Measurements from ENCODE around the gene HSPB1.

Gene HSPB1

DNA sequence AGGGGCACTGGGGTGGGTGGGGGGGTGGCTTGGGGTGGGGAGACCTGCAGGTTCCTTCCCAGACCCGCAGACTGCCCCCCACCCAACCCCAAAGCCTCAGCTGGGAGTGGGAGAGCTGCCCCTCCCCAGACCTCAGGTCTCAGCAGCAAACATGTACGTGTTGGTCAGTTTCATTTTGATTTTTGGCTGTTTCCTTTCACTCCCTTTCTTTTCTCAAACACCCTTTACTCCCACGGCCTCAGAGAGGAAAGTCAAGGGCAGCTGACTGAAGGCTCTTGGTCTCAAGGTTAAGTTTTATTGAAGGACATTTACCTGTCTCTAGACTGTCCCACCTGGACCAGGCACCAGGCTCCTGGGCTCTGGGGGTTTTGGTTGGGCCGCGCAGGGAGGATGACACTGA is 34.1 kb upstream of the HSPB1 start:
- TF ChIP-seq NFIC (IDR thresholded peaks at IDR 0.05) (no peak), TCF12 (IDR thresholded peaks at IDR 0.05; ENCODE audit: low read depth) (no peak), EGR1 (IDR thresholded peaks at IDR 0.05) (no peak), CEBPB (IDR thresholded peaks at IDR 0.05) (no peak), RAD21 (IDR thresholded peaks at IDR 0.05; ENCODE audit: low read depth) (no peak), CREB1 (IDR thresholded peaks at IDR 0.05; ENCODE audit: low read depth) (no peak), TEAD4 (IDR thresholded peaks at IDR 0.05) (no peak), TAF1 (IDR thresholded peaks at IDR 0.05; ENCODE audit: low read depth) (no peak), FOXM1 (IDR thresholded peaks at IDR 0.05; ENCODE audit: borderline replicate concordance, low read depth) (no peak), YY1 (IDR thresholded peaks at IDR 0.05; ENCODE audit: low read depth) (no peak), EP300 (IDR thresholded peaks at IDR 0.05; ENCODE audit: borderline replicate concordance) (no peak), ZBTB7A (IDR thresholded peaks at IDR 0.05; ENCODE audit: low read depth) (no peak)
- TF ChIP-seq, protein P1, sequence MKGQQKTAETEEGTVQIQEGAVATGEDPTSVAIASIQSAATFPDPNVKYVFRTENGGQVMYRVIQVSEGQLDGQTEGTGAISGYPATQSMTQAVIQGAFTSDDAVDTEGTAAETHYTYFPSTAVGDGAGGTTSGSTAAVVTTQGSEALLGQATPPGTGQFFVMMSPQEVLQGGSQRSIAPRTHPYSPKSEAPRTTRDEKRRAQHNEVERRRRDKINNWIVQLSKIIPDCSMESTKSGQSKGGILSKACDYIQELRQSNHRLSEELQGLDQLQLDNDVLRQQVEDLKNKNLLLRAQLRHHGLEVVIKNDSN (IDR thresholded peaks at IDR 0.05) = no peak
- TF ChIP-seq, protein P2, sequence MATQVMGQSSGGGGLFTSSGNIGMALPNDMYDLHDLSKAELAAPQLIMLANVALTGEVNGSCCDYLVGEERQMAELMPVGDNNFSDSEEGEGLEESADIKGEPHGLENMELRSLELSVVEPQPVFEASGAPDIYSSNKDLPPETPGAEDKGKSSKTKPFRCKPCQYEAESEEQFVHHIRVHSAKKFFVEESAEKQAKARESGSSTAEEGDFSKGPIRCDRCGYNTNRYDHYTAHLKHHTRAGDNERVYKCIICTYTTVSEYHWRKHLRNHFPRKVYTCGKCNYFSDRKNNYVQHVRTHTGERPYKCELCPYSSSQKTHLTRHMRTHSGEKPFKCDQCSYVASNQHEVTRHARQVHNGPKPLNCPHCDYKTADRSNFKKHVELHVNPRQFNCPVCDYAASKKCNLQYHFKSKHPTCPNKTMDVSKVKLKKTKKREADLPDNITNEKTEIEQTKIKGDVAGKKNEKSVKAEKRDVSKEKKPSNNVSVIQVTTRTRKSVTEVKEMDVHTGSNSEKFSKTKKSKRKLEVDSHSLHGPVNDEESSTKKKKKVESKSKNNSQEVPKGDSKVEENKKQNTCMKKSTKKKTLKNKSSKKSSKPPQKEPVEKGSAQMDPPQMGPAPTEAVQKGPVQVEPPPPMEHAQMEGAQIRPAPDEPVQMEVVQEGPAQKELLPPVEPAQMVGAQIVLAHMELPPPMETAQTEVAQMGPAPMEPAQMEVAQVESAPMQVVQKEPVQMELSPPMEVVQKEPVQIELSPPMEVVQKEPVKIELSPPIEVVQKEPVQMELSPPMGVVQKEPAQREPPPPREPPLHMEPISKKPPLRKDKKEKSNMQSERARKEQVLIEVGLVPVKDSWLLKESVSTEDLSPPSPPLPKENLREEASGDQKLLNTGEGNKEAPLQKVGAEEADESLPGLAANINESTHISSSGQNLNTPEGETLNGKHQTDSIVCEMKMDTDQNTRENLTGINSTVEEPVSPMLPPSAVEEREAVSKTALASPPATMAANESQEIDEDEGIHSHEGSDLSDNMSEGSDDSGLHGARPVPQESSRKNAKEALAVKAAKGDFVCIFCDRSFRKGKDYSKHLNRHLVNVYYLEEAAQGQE (IDR thresholded peaks at IDR 0.05; ENCODE audit: low read depth) = no peak
- TF ChIP-seq, protein P3, sequence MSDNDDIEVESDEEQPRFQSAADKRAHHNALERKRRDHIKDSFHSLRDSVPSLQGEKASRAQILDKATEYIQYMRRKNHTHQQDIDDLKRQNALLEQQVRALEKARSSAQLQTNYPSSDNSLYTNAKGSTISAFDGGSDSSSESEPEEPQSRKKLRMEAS (IDR thresholded peaks at IDR 0.05) = no peak

DNA sequence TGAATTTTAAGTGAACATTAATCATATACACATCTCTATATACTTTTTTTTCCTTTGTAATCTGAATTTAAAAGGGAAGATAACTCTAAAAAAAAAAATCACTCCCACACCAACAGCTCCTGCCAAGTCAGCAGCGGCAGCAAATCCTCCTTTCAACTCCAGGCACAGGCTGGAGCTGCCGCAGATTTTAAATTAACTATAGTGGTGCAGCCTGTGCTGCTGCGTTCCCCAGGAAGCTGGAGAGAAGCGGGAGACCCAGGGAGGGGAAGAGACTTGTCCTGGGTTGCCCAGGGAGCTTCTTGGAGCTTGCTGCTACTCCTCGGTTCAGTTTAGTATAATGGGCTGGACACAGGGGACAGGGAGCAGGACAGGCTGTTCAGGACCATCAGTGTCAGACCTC is 32.6 kb upstream of the HSPB1 start:
- TF ChIP-seq RAD21 (IDR thresholded peaks at IDR 0.05; ENCODE audit: low read depth) = no peak
- TF ChIP-seq CEBPB (IDR thresholded peaks at IDR 0.05) = no peak
- TF ChIP-seq, protein P3 (IDR thresholded peaks at IDR 0.05) = no peak
- no peak for TF ChIP-seq TCF12 (IDR thresholded peaks at IDR 0.05; ENCODE audit: low read depth)
- no peak for TF ChIP-seq EGR1 (IDR thresholded peaks at IDR 0.05)
- TF ChIP-seq YY1 (IDR thresholded peaks at IDR 0.05; ENCODE audit: low read depth) = no peak
- TF ChIP-seq, protein P1 (IDR thresholded peaks at IDR 0.05) = no peak
- TF ChIP-seq NFIC (IDR thresholded peaks at IDR 0.05) = no peak
- TF ChIP-seq TAF1 (IDR thresholded peaks at IDR 0.05; ENCODE audit: low read depth) = no peak

DNA sequence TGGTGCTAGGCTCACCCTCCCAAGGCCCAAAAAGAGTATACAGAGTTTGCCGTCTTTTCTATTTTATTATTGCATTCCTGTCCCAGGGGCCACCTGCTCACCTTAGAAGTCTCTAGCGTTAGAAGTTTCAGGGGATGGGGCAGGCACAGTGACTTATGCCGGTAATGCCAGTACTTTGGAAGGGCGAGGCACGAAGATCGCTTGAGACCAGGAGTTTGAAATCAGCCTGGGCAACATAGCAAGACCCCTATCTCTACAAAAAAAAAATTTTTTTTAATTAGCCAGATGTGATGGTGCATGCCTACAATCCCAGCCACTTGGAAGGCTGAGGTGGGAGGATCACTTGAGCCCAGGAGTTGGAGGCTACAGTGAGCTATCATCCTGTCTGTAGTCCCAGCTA is 30.3 kb upstream of the HSPB1 start:
- TF ChIP-seq ZBTB7A (IDR thresholded peaks at IDR 0.05; ENCODE audit: low read depth) = no peak
- TF ChIP-seq NFIC (IDR thresholded peaks at IDR 0.05) = no peak

DNA sequence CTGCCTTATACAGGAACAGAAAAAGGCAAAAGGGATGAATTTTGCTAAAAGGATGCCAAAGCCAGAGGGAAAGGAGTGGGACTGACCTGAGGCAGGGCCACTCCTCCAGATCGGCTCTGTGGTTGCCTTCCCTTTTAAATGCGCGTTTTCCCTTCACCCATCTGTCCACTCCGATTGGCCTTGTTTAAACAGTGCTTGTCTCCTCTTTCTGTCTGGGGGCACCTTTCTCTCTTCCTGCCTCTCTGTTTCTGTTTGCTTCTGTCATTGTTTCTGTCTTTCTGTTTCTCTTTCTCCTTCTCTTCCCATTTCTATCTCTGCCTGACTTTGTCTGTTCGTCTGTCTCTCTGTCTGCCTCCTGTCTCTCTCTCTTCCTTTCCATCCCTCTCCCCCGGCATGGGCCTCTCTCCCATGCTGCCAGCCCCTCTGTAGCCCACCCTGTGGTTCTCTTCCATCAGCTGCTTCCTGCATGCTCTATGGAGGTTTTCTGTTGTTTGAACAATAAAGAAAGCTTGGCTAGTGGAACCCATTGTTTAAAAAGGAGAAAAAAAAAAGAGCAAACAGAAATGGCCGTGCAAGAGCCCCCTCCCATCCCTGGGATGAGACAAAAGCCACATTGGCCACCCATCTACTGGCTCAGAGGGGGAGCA is 29.5 kb upstream of the HSPB1 start:
- no peak for TF ChIP-seq TCF12 (IDR thresholded peaks at IDR 0.05; ENCODE audit: low read depth)
- TF ChIP-seq, protein P3 (IDR thresholded peaks at IDR 0.05) = no peak
- TF ChIP-seq ZBTB7A (IDR thresholded peaks at IDR 0.05; ENCODE audit: low read depth) = no peak
- TF ChIP-seq CREB1 (IDR thresholded peaks at IDR 0.05; ENCODE audit: low read depth) = no peak
- TF ChIP-seq, protein P2 (IDR thresholded peaks at IDR 0.05; ENCODE audit: low read depth) = no peak
- TF ChIP-seq FOXM1 (IDR thresholded peaks at IDR 0.05; ENCODE audit: borderline replicate concordance, low read depth) = no peak
- no peak for TF ChIP-seq YY1 (IDR thresholded peaks at IDR 0.05; ENCODE audit: low read depth)
- no peak for TF ChIP-seq NFIC (IDR thresholded peaks at IDR 0.05)
- TF ChIP-seq RAD21 (IDR thresholded peaks at IDR 0.05; ENCODE audit: low read depth) = no peak

DNA sequence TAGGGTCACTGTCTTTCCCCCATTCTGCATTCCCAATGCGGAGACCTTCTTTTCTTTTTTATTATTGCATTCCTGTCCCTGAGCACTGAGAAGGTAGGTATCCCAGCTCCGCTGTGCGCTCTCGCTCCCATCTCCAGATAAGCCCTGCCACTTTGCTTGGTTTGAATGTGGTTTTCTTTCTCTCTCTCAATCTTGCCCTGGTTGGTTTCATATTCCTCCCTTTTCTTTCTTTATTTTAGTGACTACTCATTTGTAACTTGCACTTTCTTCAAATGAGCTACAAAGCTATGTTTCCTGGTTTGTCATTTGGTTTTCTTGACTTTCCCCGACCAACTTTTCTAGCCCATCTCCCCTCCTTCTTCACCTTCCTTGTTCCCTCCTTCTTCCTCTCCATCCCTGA is 29.0 kb upstream of the HSPB1 start:
- TF ChIP-seq TEAD4 (IDR thresholded peaks at IDR 0.05) (no peak), TCF12 (IDR thresholded peaks at IDR 0.05; ENCODE audit: low read depth) (no peak), FOXM1 (IDR thresholded peaks at IDR 0.05; ENCODE audit: borderline replicate concordance, low read depth) (no peak), CEBPB (IDR thresholded peaks at IDR 0.05) (no peak), EGR1 (IDR thresholded peaks at IDR 0.05) (no peak), RAD21 (IDR thresholded peaks at IDR 0.05; ENCODE audit: low read depth) (no peak), ZBTB7A (IDR thresholded peaks at IDR 0.05; ENCODE audit: low read depth) (no peak), NFIC (IDR thresholded peaks at IDR 0.05) (no peak)
- TF ChIP-seq, protein P2 (IDR thresholded peaks at IDR 0.05; ENCODE audit: low read depth) = no peak
- TF ChIP-seq, protein P3 (IDR thresholded peaks at IDR 0.05) = no peak
